T-helper 1 cell (primary cell): ENCODE results near the gene FGD6.
"Not testable (repeated sequence)": the region's sequence is repeated elsewhere in the genome, so short reads cannot be mapped to it uniquely, and the experiment has no call there.

ENCODE experiments used
- DNase-seq, 5 donors: peaks; one replicate each; pipeline ENCODE4 v3.0.0-alpha.2; 2012 to 2020

Gene FGD6

DNA sequence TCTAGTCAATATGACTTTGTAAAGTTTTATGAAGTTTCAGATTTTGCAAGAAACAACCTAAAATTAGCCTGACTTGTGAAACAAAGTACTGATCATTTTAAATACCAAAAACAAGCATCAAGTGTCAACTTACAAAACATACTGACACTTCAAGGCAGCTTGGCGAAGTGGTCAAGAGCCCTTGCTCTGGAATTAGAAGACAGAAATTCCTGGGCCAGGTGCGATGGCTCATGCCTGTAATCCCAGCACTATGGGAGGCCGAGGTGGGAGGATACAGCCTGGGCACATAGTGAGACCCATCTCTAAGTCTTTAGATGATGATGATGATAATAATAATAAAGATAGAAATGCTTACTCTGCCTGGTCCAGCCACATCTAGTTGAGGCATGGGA lies 98.5 kb downstream of the FGD6 start:
- no peak for DNase-seq

DNA sequence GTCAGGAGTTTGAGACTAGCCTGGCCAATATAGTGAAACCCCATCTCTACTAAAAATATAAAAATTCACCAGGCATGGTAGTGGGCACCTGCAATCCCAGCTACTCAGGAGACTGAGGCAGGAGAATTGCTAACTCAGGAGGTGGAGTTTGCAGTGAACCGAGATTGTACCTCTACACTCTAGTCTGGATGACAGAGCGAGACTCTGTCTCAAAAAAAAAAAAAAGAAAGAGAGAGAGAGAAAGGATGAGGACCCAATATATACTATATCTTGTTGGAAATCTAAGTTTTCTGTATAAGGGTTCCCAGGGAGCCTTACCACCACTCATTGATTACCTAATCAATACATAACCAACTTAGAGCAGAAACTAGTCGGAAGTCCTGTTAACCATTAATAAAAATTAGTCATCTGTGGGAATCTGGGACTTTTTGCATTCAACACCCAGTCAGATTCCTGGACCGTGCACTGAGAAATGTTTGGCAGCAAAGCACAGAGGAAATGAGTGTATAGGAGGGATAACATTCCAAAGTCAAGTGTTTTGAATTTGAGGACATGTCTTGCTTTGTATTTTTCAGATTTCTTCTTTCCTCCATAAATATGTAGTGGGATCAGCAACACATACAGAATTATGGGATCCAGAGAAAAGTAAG lies 99.0 kb downstream of the FGD6 start:
- no peak for DNase-seq

DNA sequence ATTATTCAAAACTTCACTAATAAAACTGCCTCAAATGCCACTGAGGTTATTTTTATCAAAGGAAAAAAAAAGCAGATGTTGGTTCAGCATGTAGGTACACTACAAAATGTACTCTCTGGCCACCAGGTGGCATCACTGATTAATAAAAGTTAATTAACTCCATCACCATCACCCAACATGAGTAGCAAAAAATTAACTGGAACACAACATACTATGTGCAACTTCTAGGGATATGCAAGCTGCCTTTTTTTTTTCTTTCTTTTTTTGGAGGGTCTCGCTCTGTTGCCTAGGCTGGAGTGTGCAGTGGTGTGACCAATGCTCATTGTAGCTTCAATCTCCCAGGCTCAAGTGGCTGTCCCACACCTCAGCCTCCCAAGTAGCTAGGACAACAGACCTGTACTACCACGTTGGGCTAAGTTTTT lies 100.1 kb downstream of the FGD6 start:
- peak; percentile 27 to 69 (median 48) for DNase-seq

DNA sequence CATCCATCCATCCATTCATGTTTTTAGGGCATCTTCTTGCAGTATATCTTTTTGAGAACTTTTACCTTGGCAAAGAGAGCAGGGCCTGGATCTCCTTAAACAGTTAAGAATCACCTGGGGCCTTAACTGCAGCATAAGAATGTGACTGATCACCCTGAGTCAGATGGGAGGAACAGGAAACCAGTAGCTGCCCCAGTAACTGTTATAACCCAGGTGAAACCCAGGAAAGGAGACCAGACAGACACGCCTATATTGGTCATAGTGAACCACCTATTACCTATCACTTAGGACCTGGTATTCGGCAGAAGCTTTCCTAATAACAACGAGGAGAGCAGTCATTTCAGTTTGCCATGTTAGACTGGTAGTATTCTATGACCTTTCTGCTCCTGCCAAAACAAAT lies 100.5 kb downstream of the FGD6 start:
- DNase-seq: peak in 1 of 5 donors; percentile 13

DNA sequence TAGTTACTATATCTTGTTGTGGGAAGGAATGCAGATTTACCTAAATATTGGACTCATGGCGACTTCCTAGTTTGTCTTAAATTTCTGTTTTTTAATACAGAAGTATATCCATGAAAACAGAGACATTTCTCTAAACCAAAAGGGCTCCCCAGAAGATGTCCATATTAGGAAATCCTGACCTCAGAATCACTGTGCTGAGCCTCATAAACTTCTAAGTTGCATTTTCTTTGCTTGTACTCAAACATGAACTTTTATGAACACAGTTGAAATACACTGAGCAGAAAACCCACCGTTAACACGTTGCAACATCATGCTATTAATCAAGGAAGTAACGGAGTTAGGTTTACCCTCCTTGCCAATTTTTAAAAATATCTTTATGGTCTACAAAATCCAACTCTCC lies 100.9 kb downstream of the FGD6 start:
- DNase-seq: no peak

- no peak for DNase-seq
Observed at GRCh38 chr12:95115641-95116040, 101.6 kb downstream of the FGD6 start.

DNA sequence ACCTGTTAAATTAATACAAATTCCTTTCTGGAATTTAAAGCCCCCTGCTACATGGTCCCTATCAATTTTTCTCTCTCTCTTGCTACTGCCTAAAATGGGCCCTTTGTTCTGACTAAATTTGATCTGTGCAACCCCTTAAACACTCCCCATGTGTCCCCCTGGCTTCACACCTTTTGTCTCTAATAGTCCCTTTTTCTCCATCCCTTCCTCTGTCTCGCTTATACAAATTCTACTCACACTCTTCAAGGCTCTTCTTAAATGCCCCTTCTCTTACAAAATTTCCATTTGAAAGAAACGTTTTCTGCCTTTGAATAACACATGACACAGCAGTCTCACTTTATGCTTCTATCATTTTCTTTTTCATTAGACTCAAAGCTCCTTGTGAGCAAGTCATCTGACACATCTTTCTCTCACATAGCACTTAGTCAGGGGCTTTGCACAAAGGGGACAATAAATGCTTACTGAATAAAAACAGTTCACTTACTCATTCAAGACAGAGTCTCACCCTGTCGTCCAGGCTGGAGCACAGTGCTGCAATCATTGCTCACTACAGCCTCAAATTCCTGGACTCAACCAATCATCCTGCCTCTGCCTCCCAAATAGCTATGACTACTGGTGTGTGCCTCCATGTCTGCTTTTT lies 102.4 kb downstream of the FGD6 start:
- DNase-seq: no peak

- DNase-seq: no peak
Observed at GRCh38 chr12:95107362-95107761, 109.9 kb downstream of the FGD6 start.

DNA sequence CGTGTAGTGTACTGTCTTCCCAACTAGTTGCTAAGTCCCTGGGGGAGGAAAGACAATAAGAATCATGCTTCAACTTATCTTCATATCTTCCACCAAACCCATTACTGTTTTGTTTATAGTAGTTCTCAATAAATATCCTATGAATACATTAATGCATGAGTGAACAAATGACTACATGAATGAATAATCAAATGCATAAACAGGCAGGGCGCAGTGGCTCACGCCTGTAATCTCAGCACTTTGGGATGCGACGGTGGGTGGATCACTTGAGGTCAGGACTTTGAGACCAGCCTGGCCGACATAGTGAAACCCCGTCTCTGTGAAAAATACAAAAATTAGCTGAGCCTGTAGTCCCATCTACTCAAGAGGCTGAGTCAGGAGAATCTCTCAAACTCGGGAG lies 111.7 kb downstream of the FGD6 start:
- DNase-seq: no peak

DNA sequence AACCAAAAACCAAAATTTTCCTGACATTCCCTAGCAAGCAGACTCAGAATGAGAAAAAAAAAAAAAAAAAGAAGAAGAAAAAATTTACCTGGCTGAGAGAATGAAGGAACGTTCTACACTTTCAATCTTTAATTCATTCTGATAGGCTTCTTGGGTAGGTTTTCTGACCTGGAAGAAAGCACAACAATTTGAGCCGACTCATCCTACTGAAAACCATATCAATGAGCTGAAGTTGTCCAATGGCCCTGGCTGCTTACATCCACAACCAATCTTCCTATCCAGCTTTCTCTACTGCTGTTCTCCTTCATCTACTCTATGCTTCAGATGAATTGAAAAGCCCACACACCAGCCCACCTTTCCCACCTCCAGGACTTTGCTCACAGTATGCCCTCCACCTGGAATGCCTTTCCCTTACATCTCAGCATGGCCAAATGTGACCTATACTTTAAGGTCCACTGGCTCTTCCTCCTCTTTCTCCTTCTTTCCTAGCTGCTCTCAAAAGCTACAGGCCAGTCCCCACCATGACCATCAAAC lies 112.3 kb downstream of the FGD6 start:
- DNase-seq: no peak

- DNase-seq: peak in 1 of 5 donors; percentile 92
Observed at GRCh38 chr12:95102916-95103671, 114.2 kb downstream of the FGD6 start.

DNA sequence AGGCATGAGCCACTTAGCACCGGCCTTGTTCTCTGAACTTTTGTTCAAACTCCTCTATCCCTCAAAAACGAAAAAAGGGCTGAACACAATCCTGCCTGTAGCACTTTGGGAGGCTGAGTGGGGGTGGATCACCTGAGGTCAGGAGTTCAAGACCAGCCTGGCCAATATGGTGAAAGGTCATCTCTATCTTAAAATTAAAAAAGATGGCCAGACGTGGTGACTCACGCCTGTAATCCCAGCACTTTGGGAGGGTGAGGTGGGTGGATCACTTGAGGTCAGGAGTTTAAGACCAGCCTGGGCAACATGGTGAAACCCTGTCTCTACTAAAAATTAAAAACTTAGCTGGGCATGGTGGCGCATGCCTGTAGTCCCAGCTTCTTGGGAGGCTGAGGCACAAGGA lies 115.3 kb downstream of the FGD6 start:
- DNase-seq: not testable (repeated sequence)

DNA sequence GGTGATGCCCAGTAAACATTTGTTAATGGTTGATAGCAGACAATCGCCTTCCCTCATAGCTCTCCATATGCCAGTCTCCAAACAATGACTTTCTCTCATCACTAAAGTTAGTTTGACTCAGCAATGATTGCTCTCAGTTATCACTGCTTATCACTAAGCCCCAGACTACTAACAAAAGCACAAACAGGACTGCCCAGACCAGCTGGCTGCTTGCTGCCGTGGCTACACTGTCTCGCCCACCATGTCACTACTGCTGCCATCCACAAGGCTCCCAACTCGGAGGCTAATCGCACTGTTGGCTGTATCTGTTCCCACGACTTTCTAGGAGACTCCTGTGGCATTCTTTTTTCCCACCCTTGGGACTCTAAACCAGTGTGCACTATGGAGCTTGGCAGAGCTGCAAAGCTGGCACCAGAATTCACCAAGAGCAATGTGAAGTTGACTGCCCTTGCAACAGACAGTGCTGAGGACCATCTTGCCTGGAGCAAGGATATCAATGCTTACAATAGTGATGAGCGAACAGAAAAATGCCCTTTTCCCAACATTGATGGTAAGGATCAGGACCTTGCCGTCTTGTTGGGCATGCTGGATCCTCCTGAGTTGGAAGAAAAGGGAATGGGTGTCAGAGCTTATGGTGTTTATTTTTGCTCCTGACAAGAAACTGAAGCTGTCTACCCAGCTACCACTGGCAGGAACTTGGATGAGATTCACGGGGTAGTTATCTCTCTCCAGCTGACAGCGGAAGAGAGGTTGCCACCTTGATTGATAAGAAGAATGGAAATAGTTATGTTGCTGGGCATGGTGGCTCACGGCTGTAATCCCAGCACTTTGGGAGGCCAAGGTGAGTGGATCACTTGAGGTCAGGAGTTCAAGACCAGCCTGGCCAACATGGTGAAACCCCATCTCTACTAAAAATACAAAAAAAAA lies 116.7 kb downstream of the FGD6 start:
- DNase-seq: no peak

DNA sequence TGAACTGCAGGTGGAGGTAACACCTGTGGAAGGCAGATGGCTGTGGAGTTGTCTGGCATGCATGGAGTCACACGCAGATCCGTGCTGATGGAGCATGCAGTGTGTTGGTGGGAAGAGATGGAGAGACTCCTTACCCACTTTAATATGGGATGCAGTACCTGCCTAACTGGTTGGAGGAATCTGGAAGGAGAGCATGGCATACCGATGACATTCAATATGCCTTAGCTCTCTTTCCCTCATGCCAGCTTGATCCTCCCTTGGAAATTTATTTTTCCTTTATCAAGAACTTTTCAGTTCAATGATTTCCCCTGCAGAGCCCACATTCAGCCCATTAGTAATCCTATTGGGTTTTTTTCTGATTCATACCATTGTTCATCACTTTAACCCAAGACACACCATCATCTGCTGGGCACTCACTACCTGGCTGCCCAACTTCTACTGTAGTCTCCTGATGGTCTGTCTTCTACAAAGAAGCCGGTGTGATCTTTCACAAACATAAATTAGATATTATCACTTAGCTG lies 117.9 kb downstream of the FGD6 start:
- no peak for DNase-seq

DNA sequence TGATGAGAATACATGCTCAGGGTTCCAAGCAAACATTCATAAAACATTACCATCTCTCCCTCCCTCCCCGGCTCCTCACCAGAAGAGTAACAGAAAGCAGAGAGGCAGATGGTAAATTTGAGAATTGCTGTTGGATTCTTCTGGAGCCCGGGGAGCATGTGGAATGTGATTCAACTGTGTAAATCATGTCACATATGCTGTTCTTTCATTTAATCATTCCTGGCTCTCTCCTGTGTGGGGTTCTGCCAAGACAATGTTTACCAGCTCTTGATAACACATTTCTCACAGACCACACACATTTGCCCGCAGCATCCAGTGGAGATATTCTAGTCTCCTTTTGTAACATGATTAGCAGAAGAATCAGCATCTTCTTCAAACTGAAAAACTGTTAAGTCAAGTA lies 120.4 kb downstream of the FGD6 start:
- DNase-seq: no peak

DNA sequence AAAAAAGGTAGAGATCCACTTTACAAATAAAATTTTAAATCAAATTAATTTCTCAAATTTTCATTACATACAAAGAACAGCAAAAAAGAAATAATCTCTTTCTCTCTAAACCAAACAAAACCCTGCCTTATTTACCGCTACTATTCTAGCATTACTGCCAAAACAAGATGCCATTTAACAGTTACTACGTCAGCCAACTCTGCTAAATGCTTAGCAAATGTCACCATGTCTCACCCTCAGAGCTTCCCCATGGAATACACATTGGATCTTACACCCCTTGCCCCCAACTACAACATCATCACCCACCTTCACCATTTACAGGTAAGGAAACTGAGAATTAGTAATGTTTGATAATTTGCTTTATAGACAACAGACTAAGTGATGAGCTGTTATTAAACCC lies 120.9 kb downstream of the FGD6 start:
- DNase-seq: no peak

DNA sequence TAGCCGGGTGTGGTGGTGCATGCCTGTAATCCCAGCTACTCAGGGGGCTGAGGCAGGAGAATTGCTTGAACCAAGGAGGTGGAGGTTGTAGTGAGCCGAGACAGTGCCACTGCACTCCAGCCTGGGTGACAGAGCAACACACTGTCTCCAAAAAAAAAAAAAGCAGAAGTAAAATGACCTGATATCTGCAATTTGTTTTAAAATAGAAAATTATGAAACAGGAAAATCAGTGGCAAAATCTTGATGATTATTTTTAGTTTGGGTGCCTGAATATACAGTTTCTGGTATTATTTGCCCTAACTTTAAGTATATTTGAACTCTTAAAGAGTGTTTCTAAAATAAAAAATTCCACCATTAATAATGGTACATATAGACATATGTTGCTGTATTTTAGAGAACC lies 121.4 kb downstream of the FGD6 start:
- not testable (repeated sequence) for DNase-seq

GRCh38 chr12:95089462-95089861 lies 127.8 kb downstream of the FGD6 start:
- DNase-seq: no peak

GRCh38 chr12:95088379-95088778 lies 128.9 kb downstream of the FGD6 start:
- DNase-seq: no peak

DNA sequence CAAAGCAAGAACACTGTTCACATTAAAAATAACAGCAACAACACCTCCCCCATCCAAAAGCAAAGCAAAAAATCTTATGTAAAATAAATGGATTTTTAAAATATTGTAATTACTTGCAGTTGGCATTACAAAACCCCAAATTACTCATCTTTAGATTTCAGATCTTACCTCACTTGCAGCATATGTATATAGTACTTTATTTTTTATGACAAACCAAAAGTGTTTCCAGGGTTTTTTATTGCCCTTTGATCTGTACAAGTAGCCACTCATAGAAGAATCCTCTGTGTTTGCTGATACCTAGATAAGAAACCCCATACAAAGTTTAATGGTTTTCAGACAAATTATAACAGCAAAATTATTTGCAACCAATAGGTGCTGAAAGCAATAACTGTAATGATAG lies 131.7 kb downstream of the FGD6 start:
- DNase-seq: no peak

DNA sequence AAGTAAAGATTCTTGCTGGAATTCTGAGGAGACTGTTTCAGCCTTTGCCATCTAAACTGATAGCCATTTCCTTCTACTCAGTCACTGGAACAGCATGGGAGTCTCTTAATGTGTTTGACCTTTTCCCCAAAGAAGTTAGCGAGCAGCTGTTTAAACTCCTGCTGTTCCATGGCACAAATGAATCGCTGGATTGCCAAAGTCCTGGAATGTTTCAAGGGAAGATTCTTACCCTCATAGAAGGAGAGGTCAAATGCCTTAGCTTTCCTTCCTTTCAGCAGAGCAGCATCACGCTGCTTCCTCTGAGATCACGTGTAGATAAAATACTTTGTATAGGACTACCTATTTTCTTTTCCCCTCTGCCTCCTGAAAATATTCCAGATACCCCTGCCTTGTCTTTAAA lies 133.3 kb downstream of the FGD6 start:
- DNase-seq: no peak

DNA sequence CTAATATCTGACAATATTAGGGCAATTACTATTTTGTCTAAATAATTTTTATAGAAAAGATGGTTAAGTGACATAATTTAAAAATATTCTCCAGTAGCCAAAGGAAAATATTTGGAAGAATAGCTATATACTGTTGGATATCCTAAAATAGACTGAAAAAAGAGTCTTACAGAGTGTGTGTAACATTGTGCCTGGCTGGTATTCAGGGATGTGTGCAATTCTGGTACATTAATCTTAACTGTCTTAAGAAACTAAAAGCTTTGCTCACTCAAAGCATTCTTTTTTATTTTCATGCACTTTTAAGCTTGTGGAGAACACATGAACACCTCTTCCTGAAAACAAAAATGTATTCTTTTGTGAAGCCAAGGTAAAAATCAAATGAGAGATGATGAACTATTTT lies 133.8 kb downstream of the FGD6 start:
- no peak for DNase-seq
